Measurements from ENCODE around the gene CAMK2N2. TPM values are rescaled to one million over a fixed set of nuclear protein-coding genes. Genes with fewer than 3 reads are reported as not detected.

Gene CAMK2N2
- total and polyA plus RNA-seq, 2 of the 4 experiments (the other 2 are of a cell fraction): 0.34 TPM; not detected in 1

DNA sequence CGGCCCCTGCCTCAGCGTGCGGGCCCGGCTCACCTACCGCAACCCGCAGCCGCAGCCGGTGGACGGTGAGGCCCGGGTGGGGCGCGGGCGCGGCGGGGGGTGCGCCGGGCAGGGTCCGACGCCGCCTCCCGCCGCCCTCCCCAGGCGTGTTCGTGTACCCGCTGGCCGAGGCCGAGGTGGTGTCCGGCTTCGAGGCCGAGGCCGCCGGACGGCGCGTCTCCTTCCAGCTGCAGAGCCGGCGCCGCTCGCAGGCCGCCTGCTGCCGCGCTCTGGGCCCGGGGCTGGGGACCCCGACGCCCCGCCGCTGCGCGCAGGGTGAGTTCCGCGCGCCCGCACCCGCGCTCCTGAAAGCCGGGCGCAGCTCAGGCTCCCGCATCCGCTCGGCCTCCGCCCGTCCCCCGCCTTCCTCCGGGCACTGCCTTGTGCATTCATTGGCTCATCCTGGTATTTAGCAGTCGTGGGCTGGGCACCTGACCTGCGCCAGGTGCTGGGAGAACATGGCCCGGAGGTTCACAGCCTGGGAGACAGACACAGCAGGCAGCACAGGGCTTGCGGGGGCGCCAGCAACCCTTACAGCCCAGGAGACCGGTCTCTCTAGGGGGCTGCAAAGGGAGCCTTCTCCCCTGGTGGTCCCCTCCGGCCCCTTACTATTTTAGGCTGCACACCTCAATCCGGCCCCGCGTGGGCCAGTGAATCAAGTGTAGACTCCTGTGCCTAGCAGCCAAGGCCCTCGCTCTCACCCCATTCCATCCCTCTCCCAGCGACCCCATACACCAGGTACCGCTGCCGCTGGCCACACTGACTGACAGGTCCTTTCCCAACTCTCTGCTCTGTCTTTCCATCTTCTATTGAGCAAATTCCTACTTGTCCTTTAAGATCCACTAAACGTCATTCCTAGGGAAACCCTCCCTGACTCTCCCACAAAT, 30.5 kb downstream of the CAMK2N2 start (continued):
- no peak for TF ChIP-seq RCOR1 (IDR thresholded peaks at IDR 0.05; ENCODE audit: insufficient replicate concordance, low read length)
- TF ChIP-seq, protein P1, sequence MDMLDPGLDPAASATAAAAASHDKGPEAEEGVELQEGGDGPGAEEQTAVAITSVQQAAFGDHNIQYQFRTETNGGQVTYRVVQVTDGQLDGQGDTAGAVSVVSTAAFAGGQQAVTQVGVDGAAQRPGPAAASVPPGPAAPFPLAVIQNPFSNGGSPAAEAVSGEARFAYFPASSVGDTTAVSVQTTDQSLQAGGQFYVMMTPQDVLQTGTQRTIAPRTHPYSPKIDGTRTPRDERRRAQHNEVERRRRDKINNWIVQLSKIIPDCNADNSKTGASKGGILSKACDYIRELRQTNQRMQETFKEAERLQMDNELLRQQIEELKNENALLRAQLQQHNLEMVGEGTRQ (IDR thresholded peaks at IDR 0.05; ENCODE audit: low read depth, low read length): no peak

GRCh38 chr3:184230081-184230602, 31.2 kb downstream of the CAMK2N2 start:
- Histone ChIP-seq H2BK5ac (ENCODE audit: low read depth, low read length, poor library complexity, severe bottlenecking) (no peak overlapping the region), H3K9me3 (ENCODE audit: control insufficient read depth, insufficient read depth, low read length) (no peaks in the 10 kb centered on the region), H3K9me1 (ENCODE audit: insufficient read depth, low read length) (0 out of 2 replicates have a peak, but pooled peaks cover 3% of the 10 kb centered on the region), H2BK15ac (ENCODE audit: low read depth, low read length) (no peak overlapping the region), H3K4me2 (ENCODE audit: low read depth, low read length) (no peak overlapping the region; the same call in 1 of the 2 replicates), H3K4ac (ENCODE audit: low read depth, low read length) (no peak overlapping the region), H3K27me3 (ENCODE audit: control insufficient read depth, insufficient read depth, low read length) (peaks cover 62% of the 10 kb centered on the region), H3K4me3 (ENCODE audit: insufficient read depth, low read depth, low read length) (no peak overlapping the region), H4K91ac (ENCODE audit: insufficient read depth, low read depth, low read length) (no peak overlapping the region), H2AFZ (replicated peaks; ENCODE audit: low read length, poor library complexity) (no peak overlapping the region), H2AK5ac (ENCODE audit: low read depth, low read length) (no peak overlapping the region), H3K36me3 (ENCODE audit: control insufficient read depth, insufficient read depth, low read length) (no peaks in the 10 kb centered on the region), H3K56ac (ENCODE audit: extremely low read depth, insufficient read depth, low read length) (no peak overlapping the region), H2BK120ac (ENCODE audit: low read depth, low read length) (no peak overlapping the region), H2BK20ac (ENCODE audit: low read depth, low read length) (no peak overlapping the region), H3K79me1 (ENCODE audit: low read depth in 1 of 2, low read length in 2 of 2) (no peaks in the 10 kb centered on the region), H3K4me1 (ENCODE audit: control insufficient read depth, insufficient read depth, low read length) (no peaks in the 10 kb centered on the region; the same call in 1 of the 2 replicates), H3K14ac (replicated peaks; ENCODE audit: low read depth, low read length) (no peak overlapping the region), H4K5ac (ENCODE audit: low read depth, low read length) (no peak overlapping the region), H3K9ac (ENCODE audit: low read depth, low read length) (no peak overlapping the region), H3K27ac (ENCODE audit: insufficient read depth, low read length) (no peak overlapping the region), H2AK9ac (replicated peaks; ENCODE audit: low read depth, low read length, poor library complexity) (no peak overlapping the region), H4K20me1 (ENCODE audit: insufficient read depth, low read length) (no peaks in the 10 kb centered on the region; the same call in 1 of the 2 replicates), H4K8ac (ENCODE audit: low read depth in 2 of 2, low read length in 2 of 2) (no peak overlapping the region), H3K18ac (ENCODE audit: low read depth, low read length) (no peak overlapping the region), H3K23ac (ENCODE audit: low read depth, low read length) (no peak overlapping the region)
- ATAC-seq (ENCODE audit: low read depth): no peak
- ChIA-PET POLR2A (ENCODE audit: unreplicated experiment) (interaction anchor here (0.6 kb wide), 1 partner anchor 160 kb away, joined by 3 read pairs; no protein-coding TSS in a partner anchor), CTCF (interaction anchor here (0.6 kb wide), 1 partner anchor 212 kb away, joined by 3 read pairs; the partner anchor contains the start of gene ABCC5)
- in situ Hi-C loops (cut with MboI; ENCODE audit: low sequenced_read_pairs) (no loop called here), dilution Hi-C loops (cut with HindIII; ENCODE audit: low sequenced_read_pairs, unreplicated experiment) (no loop called here), intact Hi-C loops (cut with micrococcal nuclease) (no loop called here)
- DNase-seq: no peak
- 0% methylated on average over 5 of the region's 61 CpGs; no CpG with 5 or more reads in 1 of the 2 experiments for WGBS, 2 experiments (ENCODE audit: extremely low coverage in 2 of 2, insufficient read length in 1 of 2)
- BruUV-seq (replicated peaks): no TSS peak
- TF ChIP-seq, protein P2, sequence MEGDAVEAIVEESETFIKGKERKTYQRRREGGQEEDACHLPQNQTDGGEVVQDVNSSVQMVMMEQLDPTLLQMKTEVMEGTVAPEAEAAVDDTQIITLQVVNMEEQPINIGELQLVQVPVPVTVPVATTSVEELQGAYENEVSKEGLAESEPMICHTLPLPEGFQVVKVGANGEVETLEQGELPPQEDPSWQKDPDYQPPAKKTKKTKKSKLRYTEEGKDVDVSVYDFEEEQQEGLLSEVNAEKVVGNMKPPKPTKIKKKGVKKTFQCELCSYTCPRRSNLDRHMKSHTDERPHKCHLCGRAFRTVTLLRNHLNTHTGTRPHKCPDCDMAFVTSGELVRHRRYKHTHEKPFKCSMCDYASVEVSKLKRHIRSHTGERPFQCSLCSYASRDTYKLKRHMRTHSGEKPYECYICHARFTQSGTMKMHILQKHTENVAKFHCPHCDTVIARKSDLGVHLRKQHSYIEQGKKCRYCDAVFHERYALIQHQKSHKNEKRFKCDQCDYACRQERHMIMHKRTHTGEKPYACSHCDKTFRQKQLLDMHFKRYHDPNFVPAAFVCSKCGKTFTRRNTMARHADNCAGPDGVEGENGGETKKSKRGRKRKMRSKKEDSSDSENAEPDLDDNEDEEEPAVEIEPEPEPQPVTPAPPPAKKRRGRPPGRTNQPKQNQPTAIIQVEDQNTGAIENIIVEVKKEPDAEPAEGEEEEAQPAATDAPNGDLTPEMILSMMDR (conservative IDR thresholded peaks at IDR 0.05; ENCODE audit: low read depth, low read length): no peak
- TF ChIP-seq POLR2A (IDR thresholded peaks at IDR 0.05; ENCODE audit: low read depth, low read length) (no peak), RAD21 (IDR thresholded peaks at IDR 0.05; ENCODE audit: low read length) (no peak), MAZ (IDR thresholded peaks at IDR 0.05; ENCODE audit: borderline replicate concordance, low read depth, low read length) (no peak), NFE2L2 (IDR thresholded peaks at IDR 0.05; ENCODE audit: low read depth, low read length) (no peak), FOS (IDR thresholded peaks at IDR 0.05; ENCODE audit: low read depth, low read length) (no peak), SMC3 (IDR thresholded peaks at IDR 0.05; ENCODE audit: low read depth, low read length) (no peak), RCOR1 (IDR thresholded peaks at IDR 0.05; ENCODE audit: insufficient replicate concordance, low read length) (no peak), MXI1 (IDR thresholded peaks at IDR 0.05; ENCODE audit: borderline replicate concordance, low read depth, low read length) (no peak), BHLHE40 (IDR thresholded peaks at IDR 0.05; ENCODE audit: low read depth, low read length) (no peak)
- TF ChIP-seq, protein P1 (IDR thresholded peaks at IDR 0.05; ENCODE audit: low read depth, low read length): no peak

Measured in IMR-90 (cell line).